ENCODE results near the gene HSPH1. TPM values are rescaled to one million over a fixed set of nuclear protein-coding genes. Genes with fewer than 3 reads are reported as not detected.

The HSPH1 gene
- polyA plus RNA-seq, 1 donor (not counting 4 experiments of a cell fraction or from before 2014, with no cell fraction given): 111 TPM

GRCh38 chr13:31168736-31169135, 7.0 kb upstream of the HSPH1 start:
- Histone ChIP-seq H3K36me3 (ENCODE audit: control insufficient read depth in 2 of 2, extremely low read depth in 1 of 2, insufficient read depth in 2 of 2, low read length in 2 of 2) (no peaks in the 10 kb centered on the region), H3K9me3 (ENCODE audit: control insufficient read depth, low read depth, low read length) (no peaks in the 10 kb centered on the region), H3K4me3 (ENCODE audit: control insufficient read depth in 2 of 3, extremely low read depth in 1 of 3, insufficient read depth in 2 of 3, low read depth in 1 of 3, low read length in 3 of 3) (no peak overlapping the region), H3K9me1 (ENCODE audit: control insufficient read depth, extremely low read depth, insufficient read depth, low read length) (no peaks in the 10 kb centered on the region), H3K79me2 (ENCODE audit: control insufficient read depth, insufficient read depth, low read length) (no peaks in the 10 kb centered on the region), H3K4me1 (ENCODE audit: control insufficient read depth, extremely low read depth, insufficient read depth, low read length) (peaks cover 24% of the 10 kb centered on the region), H2AFZ (ENCODE audit: control insufficient read depth, low read length) (no peak overlapping the region), H3K27me3 (ENCODE audit: control insufficient read depth, extremely low read depth, insufficient read depth, low read length) (no peaks in the 10 kb centered on the region), H3K27ac (ENCODE audit: control insufficient read depth, insufficient read depth, low read length) (no peak overlapping the region), H3K4me2 (ENCODE audit: control insufficient read depth, extremely low read depth, insufficient read depth, low read depth, low read length) (no peak overlapping the region), H3K9ac (ENCODE audit: control insufficient read depth, extremely low read depth, insufficient read depth, low read length) (no peak overlapping the region), H4K20me1 (ENCODE audit: control insufficient read depth, extremely low read depth, insufficient read depth, low read length) (no peaks in the 10 kb centered on the region)
- dilution Hi-C loops (cut with MboI; ENCODE audit: extremely low pct_ligation_motif_present, low sequenced_read_pairs): no loop called here
- DNase-seq (ENCODE audit: low read depth, low spot score) (no peak), FAIRE-seq (no peak)
- TF ChIP-seq CTCF (optimal IDR thresholded peaks at IDR 0.05 in 1 of 3, IDR thresholded peaks at IDR 0.05 in 1 of 3, conservative IDR thresholded peaks at IDR 0.05 in 1 of 3; ENCODE audit: extremely low read depth in 1 of 3, insufficient read depth in 2 of 3, low read length in 3 of 3): no peak
- no peak for TF ChIP-seq EZH2 (IDR thresholded peaks at IDR 0.05; ENCODE audit: low read length)

GRCh38 chr13:31168166-31168565, 6.5 kb upstream of the HSPH1 start:
- no peak for TF ChIP-seq EZH2 (IDR thresholded peaks at IDR 0.05; ENCODE audit: low read length)
- no peak for TF ChIP-seq CTCF (optimal IDR thresholded peaks at IDR 0.05 in 1 of 3, IDR thresholded peaks at IDR 0.05 in 1 of 3, conservative IDR thresholded peaks at IDR 0.05 in 1 of 3; ENCODE audit: extremely low read depth in 1 of 3, insufficient read depth in 2 of 3, low read length in 3 of 3)
- FAIRE-seq (no peak), DNase-seq (ENCODE audit: low read depth, low spot score) (no peak)
- Histone ChIP-seq H3K79me2 (ENCODE audit: control insufficient read depth, insufficient read depth, low read length) (no peaks in the 10 kb centered on the region), H3K9me3 (ENCODE audit: control insufficient read depth, low read depth, low read length) (no peaks in the 10 kb centered on the region), H3K4me3 (ENCODE audit: control insufficient read depth in 2 of 3, extremely low read depth in 1 of 3, insufficient read depth in 2 of 3, low read depth in 1 of 3, low read length in 3 of 3) (no peak overlapping the region), H4K20me1 (ENCODE audit: control insufficient read depth, extremely low read depth, insufficient read depth, low read length) (no peaks in the 10 kb centered on the region), H3K27ac (ENCODE audit: control insufficient read depth, insufficient read depth, low read length) (no peak overlapping the region), H3K4me2 (ENCODE audit: control insufficient read depth, extremely low read depth, insufficient read depth, low read depth, low read length) (no peak overlapping the region), H3K4me1 (ENCODE audit: control insufficient read depth, extremely low read depth, insufficient read depth, low read length) (peaks cover 19% of the 10 kb centered on the region), H3K27me3 (ENCODE audit: control insufficient read depth, extremely low read depth, insufficient read depth, low read length) (no peaks in the 10 kb centered on the region), H3K36me3 (ENCODE audit: control insufficient read depth in 2 of 2, extremely low read depth in 1 of 2, insufficient read depth in 2 of 2, low read length in 2 of 2) (no peaks in the 10 kb centered on the region), H2AFZ (ENCODE audit: control insufficient read depth, low read length) (no peak overlapping the region), H3K9ac (ENCODE audit: control insufficient read depth, extremely low read depth, insufficient read depth, low read length) (no peak overlapping the region), H3K9me1 (ENCODE audit: control insufficient read depth, extremely low read depth, insufficient read depth, low read length) (no peaks in the 10 kb centered on the region)
- dilution Hi-C loops (cut with MboI; ENCODE audit: extremely low pct_ligation_motif_present, low sequenced_read_pairs): no loop called here
